ENCODE measurements around the gene CAMKMT. TPM values are rescaled to one million over a fixed set of nuclear protein-coding genes. Genes with fewer than 3 reads are reported as not detected.

The CAMKMT gene
- total RNA-seq, 1 donor from 2014 or later: 9.0 TPM

DNA sequence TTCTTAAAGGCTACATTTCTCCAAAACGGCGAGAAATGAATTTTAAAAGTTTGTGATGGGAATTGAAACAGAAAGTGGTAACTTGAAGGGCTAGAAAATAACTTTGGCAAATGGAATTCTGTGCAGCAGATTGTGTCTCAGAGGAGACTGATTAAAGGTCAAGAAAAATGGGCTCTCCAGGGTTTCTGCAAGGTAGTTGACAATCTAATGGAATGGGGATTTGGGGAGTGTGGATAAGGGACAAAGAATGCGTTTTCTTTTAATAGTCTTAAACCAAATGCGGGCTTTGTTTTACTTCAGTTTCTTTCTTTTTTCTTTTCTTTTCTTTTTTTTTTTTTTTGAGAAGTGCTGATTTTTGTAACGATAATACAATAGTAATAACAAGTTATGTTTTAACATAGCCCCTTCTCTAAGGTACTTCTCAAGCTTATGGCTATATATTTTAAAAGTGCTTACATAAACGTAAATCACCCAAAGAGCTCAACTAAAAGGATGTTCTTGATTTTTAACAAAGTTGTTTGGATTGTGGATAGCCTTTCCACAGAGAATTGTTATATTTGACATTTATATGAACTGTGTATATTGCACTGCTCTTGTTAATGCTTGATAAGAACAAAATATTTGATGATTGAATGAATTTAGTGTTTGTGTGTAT lies 36.6 kb downstream of the CAMKMT start:
- no peak for DNase-seq (ENCODE audit: low read depth)
- no peak for FAIRE-seq
- no peaks in the 10 kb centered on the region for H3K36me3 ChIP-seq (ENCODE audit: control insufficient read depth, insufficient read depth, low read length)
- TF ChIP-seq, protein P1, sequence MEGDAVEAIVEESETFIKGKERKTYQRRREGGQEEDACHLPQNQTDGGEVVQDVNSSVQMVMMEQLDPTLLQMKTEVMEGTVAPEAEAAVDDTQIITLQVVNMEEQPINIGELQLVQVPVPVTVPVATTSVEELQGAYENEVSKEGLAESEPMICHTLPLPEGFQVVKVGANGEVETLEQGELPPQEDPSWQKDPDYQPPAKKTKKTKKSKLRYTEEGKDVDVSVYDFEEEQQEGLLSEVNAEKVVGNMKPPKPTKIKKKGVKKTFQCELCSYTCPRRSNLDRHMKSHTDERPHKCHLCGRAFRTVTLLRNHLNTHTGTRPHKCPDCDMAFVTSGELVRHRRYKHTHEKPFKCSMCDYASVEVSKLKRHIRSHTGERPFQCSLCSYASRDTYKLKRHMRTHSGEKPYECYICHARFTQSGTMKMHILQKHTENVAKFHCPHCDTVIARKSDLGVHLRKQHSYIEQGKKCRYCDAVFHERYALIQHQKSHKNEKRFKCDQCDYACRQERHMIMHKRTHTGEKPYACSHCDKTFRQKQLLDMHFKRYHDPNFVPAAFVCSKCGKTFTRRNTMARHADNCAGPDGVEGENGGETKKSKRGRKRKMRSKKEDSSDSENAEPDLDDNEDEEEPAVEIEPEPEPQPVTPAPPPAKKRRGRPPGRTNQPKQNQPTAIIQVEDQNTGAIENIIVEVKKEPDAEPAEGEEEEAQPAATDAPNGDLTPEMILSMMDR (IDR thresholded peaks at IDR 0.05; ENCODE audit: insufficient read depth, low read length, severe bottlenecking): no peak
- no peaks in the 10 kb centered on the region for H3K27me3 ChIP-seq (ENCODE audit: control insufficient read depth, insufficient read depth, low read length)
- H3K4me3 ChIP-seq (ENCODE audit: low read depth, low read length): no peak overlapping the region

DNA sequence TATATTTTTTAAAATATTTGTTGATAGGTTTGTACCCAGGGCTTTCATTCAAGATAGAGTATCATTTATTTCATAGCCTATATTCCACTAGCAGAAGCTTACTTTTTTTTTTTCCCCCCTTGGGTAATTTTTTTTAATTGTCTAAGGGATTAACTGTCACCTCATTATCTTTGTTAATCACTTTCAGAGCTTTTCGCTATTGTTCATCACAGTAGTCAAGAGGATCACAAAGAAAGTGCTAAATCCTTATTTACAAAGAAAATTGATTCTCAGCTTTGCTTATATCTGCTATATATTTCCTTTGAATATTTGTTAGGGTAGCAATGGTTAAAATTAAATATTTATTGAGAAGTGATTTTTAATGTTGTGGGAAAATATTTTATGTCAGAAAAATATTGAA lies 59.0 kb downstream of the CAMKMT start:
- no peaks in the 10 kb centered on the region for H3K27me3 ChIP-seq (ENCODE audit: control insufficient read depth, insufficient read depth, low read length)
- H3K4me3 ChIP-seq (ENCODE audit: low read depth, low read length): no peak overlapping the region
- FAIRE-seq: no peak
- TF ChIP-seq, protein P1 (IDR thresholded peaks at IDR 0.05; ENCODE audit: insufficient read depth, low read length, severe bottlenecking): no peak
- H3K36me3 ChIP-seq (ENCODE audit: control insufficient read depth, insufficient read depth, low read length): no peaks in the 10 kb centered on the region
- DNase-seq (ENCODE audit: low read depth): no peak

DNA sequence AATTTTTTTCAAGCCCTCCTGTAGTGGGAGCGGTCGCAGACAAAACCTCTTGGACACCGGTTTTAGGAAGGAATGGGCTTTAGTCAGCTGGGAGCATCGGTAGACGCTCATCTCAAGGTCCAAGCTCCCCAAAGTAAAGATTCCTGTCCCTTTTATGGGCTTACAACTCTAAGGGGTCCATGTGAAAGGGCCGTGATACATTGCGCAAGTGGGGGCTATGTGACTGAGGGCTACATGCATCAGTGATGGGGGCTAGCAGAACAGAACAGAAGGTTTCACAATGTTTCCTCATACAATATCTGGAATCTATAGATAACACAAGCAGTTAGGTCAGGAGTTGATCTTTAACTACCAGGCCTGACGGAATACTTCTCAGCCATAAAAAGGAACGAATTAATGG lies 62.5 kb downstream of the CAMKMT start:
- DNase-seq (ENCODE audit: low read depth) (no peak), FAIRE-seq (no peak)
- Histone ChIP-seq H3K36me3 (ENCODE audit: control insufficient read depth, insufficient read depth, low read length) (no peaks in the 10 kb centered on the region), H3K4me3 (ENCODE audit: low read depth, low read length) (no peak overlapping the region), H3K27me3 (ENCODE audit: control insufficient read depth, insufficient read depth, low read length) (no peaks in the 10 kb centered on the region)
- TF ChIP-seq, protein P1 (IDR thresholded peaks at IDR 0.05; ENCODE audit: insufficient read depth, low read length, severe bottlenecking): no peak

DNA sequence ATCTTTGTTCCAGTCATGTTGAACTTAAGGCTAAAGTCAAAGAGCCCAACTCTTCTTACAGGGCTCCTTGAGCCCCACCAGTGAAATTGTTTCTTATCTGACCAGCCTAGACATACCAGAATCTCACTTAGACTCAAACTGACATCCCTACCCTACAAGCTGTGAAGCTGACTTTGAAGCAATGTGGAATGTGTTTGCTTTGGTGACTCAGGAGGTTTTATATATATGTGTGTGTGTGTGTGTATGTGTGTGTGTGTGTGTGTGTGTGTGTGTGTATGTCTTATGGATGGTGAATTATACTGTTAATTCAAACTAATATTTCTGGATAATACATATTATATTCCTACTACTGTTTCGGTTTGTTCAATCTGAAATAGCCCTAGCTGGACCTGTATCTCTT lies 67.3 kb downstream of the CAMKMT start:
- TF ChIP-seq, protein P1 (IDR thresholded peaks at IDR 0.05; ENCODE audit: insufficient read depth, low read length, severe bottlenecking): no peak
- Histone ChIP-seq H3K36me3 (ENCODE audit: control insufficient read depth, insufficient read depth, low read length) (no peaks in the 10 kb centered on the region), H3K4me3 (ENCODE audit: low read depth, low read length) (no peak overlapping the region), H3K27me3 (ENCODE audit: control insufficient read depth, insufficient read depth, low read length) (no peaks in the 10 kb centered on the region)
- peak; percentile 49 for DNase-seq (ENCODE audit: low read depth)
- no peak for FAIRE-seq

DNA sequence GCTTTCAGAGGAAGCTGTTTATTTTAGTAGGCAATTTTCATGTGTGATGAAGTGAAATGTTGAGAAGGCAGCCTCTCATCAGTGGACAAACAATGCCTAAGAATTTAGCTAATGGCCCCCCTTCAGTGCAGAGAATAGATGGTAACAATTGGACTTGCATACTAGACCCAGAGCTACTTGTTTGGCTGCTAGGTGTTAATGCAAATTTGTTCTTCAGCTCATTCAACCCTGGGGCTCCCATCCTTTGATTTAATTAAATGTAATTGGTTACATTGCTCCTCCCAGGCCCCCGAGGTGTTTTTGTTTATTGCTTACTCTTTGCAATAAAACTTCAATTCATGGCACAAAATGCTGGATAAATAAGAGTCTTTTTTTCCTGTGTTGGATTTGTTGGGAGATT lies 68.6 kb downstream of the CAMKMT start:
- FAIRE-seq: no peak
- H3K36me3 ChIP-seq (ENCODE audit: control insufficient read depth, insufficient read depth, low read length): no peaks in the 10 kb centered on the region
- no peaks in the 10 kb centered on the region for H3K27me3 ChIP-seq (ENCODE audit: control insufficient read depth, insufficient read depth, low read length)
- H3K4me3 ChIP-seq (ENCODE audit: low read depth, low read length): no peak overlapping the region
- no peak for DNase-seq (ENCODE audit: low read depth)
- TF ChIP-seq, protein P1 (IDR thresholded peaks at IDR 0.05; ENCODE audit: insufficient read depth, low read length, severe bottlenecking): no peak

DNA sequence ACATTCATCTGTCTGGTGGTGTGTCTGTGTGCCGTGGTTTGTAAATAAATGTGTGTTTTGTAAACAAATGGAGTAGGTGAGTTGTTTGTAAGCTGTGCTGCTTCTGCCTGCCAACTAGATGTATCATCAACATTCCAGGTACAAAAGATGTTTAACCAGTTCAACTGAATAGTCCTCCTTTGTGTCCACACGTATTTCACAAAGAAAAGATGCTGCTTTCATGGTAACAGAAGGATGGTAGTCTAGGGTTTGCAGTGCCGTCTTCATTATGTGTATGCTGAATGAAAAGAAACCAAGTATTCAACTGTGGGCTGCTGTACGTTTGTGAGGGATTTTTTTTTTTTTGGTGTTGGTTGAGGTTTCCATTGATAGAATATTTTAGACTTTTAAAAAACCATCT lies 72.1 kb downstream of the CAMKMT start:
- FAIRE-seq (no peak), DNase-seq (ENCODE audit: low read depth) (peak; percentile 86)
- TF ChIP-seq, protein P1 (IDR thresholded peaks at IDR 0.05; ENCODE audit: insufficient read depth, low read length, severe bottlenecking): no peak
- H3K36me3 ChIP-seq (ENCODE audit: control insufficient read depth, insufficient read depth, low read length): no peaks in the 10 kb centered on the region
- no peak overlapping the region for H3K4me3 ChIP-seq (ENCODE audit: low read depth, low read length)
- no peaks in the 10 kb centered on the region for H3K27me3 ChIP-seq (ENCODE audit: control insufficient read depth, insufficient read depth, low read length)
